Fibroblast of the conjunctiva (primary cell): ENCODE measurements around the gene ANKRD61.
"Not testable (repeated sequence)": the region's sequence is repeated elsewhere in the genome, so short reads cannot be mapped to it uniquely, and the experiment has no call there.

Experiments used
- DNase-seq: peaks from one replicate; pipeline ENCODE4 v3.0.0-alpha.2; 2010; ENCODE audit warnings: low read depth

The ANKRD61 gene

DNA sequence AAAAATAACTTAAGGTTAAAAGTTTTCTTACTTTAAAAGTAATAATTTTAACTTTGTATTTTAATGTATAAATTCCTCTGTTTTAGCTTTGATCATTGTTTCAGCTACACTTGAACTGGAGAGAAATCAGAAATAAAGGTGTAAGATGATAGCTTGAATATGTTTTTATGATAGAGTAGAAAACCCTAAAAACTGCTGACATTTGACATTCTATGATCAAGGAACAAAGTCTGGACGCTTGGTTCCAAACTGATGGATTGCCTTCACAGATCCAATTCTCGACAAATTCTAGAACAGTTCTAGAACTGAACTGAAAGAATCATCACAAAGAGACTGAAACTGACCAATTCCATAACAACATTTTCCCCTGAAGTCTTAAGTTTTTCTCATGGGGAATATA lies at the start of gene ANKRD61:
ANKRD61 (plus strand) TSS at position 389 of the 400 bp plus-strand sequence; CDS start at position 389, 0 bp downstream.
- DNase-seq: no peak

DNA sequence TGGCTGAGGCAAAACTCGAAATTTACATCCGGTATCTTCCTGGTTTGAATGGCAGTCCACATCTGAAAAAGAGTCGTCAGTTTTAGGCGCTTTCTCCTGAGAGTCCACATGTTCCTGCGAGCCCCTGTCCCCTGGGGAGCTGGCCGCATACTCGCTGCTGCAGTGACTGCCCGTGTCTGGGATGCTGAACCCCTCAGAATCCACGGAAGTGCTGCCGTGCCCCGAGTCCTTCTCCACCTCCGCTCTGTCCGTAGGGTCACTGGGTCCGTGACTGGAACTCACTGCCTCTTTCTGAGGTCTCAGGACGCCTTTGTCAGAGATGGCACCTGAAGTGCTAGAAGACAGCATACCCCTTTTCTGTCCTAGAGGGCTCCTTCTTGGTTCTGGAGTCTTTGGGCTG lies 44.1 kb upstream of the ANKRD61 start:
- not testable (repeated sequence) for DNase-seq

DNA sequence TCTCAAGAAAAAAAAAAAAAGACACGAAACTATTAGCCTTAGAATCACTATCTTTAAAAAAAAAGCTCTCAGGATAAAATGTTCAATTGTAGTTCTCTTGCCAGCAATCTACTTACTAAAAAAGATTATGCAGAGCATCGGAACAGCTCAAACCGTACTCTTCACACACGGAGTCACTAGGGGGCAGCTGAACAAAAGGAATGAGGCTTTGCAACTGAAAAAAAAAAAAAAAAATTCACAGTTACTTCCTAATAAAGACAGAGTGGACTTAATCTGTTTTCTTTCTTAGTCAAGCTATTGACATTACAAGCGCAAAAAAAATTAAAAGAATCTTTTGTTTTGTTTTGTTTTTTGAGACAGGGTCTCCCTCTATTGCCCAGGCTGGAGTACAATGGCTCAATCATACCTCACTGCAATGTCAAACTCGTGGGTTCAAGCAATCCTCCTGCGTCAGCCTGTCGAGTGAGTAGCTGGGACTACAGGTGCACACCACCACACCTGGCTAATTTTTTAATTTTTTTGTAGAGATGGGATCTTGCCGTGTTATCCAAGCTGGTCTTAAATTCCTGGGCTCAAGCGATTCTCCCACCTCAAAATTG lies 33.9 kb upstream of the ANKRD61 start:
- peak; percentile 70 for DNase-seq

DNA sequence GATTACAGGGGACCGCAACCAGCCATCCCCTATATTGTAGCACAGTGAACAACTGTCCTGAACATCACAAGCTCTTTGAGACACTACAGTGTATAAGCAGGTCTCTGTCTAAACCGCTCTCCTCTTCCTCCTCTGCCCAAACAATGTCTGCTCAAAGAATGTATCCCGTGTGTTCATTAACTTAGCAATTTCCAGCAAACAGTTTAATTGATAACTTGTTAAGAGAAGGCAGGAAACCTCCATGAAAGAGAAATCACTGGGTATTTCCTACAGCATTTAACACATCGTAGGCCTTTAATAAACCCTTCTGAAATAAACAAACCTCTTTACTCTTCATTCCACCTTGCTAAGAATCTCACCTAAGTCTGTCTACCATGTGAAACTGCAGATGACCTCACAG lies 23.8 kb upstream of the ANKRD61 start:
- DNase-seq: no peak

DNA sequence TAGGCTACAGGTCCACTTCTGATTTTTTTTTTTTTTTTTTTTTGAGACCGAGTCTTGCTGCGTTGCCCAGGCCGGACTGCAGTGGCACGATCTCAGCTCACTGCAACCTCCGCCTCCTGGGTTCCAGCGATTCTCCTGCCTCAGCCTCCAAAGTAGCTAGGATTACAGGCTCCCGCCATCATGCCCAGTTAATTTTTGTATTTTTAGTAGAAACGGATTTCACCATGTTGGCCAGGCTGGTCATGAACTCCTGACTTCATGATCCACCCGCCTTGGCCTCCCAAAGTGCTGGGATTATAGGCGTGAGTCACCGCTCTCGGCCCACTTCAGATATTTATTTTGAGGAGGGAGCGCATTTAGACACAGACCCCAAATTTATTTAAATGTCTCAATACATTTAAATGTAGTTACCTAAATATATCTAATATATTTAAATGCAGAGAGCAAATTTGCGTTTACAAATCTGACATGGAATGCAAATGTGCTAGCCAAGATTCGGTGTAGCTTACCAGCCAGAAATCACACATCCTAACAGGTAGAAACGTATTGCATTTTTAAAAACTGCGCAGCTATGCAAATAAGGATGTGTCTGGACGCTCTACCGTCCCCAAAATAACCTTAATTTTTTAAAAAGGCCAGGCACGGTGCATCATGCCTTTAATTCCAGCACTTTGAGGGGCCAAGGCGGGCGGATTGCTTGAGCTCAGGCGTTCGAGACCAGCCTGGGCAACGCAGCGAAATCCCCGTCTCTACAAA lies 23.2 kb upstream of the ANKRD61 start:
- DNase-seq: not testable (repeated sequence)

DNA sequence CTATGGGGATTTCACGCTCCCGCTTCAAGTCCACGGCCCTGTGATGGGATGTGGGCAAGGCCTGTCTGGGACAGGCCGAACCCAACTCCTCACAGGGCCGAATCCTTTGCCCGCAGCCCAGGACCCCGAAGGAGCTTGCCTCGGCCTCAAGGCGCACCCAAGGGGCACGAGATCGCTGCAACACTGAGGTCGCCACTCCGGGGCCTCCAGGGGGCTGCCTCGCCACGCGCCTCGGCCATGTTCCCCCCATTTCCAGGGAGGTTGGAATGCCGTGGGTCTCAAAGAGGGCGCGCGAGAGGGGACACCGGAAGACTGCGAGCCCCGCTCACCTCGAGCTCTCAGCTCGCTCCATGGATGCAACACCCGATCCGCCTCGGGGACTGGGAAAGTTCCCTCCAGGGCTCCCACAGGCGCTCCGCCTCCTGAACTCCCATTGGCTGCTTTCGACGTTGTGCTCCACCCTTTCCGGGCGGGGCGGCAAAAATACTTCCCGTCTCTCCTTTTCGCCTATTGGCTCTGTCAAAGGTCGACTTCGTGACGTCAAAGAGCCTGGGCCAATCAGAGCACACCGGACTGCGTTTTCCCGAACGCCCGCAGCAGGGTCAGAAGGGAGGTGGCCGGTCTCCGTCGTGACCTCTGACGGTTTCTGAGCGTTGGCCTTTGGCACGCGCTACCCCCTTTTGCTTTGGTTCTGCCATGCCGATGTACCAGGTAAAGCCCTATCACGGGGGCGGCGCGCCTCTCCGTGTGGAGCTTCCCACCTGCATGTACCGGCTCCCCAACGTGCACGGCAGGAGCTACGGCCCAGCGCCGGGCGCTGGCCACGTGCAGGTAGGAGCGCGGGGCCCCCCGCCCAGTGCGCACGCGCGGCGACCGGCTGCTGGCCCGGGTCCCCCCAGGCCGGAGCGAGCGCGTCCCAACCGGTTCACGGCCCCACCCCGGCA lies 22.2 kb upstream of the ANKRD61 start, which contains the start of the genes AIMP2 and PMS2:
AIMP2 (plus strand) TSS at position 605 of the 944 bp plus-strand sequence; CDS start at position 697, 92 bp downstream.
PMS2 (minus strand) TSS at position 382 of the 944 bp plus-strand sequence; CDS start at position 352, 30 bp downstream.
- DNase-seq: peak; percentile 96

DNA sequence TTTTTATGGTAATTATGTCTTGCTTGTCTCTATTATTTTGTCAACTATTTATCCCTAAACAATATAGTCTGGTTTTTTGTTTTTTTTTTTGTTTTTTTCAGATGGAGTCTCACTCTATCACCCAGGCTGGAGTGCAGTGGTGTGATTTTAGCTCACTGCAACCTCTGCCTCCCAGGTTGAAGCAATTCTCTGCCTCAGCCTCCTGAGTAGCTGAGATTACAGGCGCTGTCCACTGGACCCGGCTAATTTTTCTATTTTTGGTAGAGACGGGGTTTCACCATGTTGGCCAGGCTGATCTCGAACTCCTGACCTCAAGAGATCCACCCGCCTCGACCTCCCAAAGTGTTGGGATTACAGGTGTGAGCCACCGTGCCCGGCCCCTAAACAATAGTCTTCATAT lies 20.8 kb upstream of the ANKRD61 start:
- DNase-seq: not testable (repeated sequence)

DNA sequence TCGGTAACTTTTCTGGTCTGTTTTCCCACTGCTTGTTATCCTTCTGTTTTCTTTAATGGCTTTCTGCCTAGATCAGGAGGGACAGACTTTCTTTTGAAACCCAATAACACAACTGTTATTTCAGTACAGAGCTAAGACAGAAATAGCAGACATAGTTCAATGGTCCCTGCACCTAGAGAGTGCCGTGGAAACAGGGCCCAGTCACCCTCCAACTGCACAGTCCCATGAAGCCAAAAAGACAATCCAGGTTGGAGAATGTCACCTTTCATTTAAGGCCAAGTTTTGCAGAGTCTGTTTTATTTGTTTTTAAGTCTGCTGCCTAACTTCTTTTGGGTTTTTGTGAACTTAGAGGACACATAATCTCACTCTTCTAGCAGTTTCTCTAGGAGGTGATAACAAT lies 19.6 kb upstream of the ANKRD61 start:
- DNase-seq: no peak

DNA sequence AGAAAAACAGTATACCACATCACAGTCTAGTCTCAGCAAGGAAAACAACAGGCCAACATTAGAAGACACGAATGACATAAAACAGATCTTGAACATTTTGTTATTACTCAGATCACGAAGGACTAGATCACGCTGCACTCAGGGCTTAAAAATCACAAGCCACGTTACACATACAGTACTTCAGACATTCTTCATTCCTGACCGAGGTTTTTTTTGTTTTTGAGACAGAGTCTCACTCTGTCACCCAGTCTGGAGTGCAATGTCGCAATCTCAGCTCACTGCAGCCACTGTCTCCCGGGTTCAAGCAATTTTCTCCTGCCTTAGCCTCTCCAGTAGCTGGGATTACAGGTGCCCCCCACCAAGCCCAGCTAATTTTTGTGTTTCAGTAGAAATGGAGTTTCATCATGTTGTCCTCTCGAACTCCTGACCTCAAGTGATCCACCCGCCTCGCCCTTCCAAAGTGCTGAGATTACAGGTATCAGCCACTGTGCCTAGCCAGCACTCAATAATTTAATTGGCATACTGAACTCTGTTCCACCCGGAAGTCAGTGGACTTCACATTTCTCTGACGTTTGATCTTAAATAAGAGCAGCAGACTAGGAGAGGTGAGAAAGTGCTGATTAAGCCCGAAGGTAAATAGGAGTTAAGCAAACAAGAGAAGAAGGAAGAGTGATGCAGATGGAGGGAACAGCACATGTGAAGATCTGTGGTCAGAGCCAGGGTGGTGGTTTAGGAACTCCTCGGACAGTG lies 18.6 kb upstream of the ANKRD61 start:
- no peak for DNase-seq

DNA sequence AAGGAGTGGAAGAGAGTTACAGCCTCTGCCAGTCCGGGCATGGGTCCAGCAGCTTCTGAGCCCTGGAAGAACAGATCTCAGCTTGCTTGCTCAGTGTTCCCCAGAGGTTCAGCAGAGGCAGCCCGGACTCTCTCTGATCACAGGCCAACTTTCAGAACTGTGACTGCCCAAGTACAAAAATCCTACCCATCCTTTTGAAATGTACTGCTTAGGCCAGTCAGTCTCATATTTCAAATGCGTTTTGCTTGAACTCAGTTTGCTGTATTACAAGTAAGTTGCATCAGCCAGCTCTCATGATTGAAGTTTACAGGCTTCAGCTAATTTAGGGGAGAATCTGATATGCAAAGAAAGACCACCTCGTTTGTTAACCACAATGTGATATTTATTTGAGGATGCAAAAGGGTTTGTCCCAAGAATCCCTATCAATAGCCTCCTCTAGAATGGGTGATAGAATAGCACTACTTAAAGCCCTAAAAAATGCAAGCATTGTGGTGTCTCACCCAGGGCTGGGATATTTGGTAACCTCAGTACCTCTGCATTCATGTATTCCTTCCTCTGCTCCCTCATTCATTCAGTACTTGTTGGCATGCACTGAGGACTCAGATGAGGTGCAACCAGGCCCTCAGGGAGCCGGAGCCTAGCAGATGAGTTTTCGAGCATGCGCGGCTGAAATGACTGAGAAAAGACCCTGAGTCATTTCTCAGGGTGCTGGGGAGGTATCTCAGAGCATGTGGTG lies 15.1 kb upstream of the ANKRD61 start:
- DNase-seq: peak; percentile 100

DNA sequence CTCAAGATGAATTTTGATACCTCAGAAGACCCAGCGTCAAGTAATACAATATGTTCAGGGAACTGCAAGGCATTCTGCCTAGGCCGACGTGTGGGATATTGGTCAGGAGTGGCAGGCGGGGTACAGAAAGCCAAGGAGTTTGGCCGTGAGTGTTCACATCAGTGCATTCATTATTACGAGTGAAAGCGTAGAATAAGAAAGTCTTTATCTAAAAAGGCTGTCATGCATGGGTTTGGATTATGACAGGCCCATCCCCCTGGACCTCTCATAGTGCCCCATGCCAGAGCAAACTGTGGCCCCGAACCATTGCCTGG lies 14.6 kb upstream of the ANKRD61 start:
- DNase-seq: no peak

DNA sequence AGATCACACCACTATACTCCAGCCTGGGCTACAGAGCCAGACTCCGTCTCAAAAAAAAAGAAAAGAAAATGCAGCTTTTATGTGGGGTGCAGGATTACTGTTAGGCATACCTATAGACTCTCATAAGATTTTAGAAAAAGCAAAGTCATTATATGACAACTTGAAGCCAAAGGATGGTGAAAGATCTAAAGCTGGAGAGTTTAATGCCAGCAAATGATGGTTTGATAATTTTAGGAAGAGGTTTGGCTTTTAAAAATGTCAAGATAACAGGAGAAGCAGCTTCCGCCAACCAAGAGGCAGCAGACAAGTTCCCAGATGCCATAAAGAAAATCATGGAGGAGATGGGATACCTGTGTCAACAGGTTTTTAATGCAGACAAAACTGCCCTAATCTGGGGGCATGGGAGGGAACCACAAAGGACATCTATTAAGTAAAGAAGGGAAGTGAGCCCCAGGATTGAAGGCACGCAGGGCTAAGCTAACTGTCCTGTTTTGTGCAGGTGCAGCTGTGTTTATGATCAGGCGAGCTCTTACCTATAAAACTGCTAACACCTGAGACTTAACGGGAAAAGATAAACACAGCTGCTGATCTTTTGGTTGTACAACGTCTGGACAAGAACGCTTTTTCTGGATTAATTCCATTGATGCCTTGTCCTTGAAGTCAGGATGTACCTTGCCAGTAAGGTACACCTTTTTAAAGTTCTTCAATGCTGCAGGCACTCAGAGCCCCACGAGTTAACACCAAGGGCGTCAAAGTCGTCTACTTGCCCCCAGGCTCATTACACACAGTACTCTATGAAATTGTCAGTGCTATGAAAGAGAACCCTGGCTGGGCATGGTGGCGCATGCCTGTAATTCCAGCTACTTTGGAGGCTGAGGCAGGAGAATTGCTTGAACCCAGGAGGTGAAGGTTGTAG lies 10.5 kb upstream of the ANKRD61 start:
- no peak for DNase-seq

DNA sequence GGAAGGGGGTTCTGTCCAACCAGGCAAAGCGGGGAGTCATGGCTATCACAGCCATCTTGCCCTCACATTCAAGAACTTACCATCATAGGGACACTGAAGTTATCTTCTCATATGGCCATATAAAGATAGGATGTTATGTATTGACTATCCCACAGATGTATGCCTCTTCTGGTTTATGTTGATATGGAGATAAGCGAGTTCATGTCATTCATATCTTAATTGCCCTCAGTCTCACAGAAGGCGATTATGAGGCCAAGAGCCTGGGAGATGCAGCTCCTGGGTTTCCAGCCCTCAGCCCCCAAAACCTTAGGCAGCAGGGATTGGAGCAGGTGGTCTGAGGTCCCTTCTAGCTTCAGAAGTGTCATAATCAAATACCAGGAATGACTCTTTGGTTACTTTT lies 8.5 kb upstream of the ANKRD61 start:
- no peak for DNase-seq

DNA sequence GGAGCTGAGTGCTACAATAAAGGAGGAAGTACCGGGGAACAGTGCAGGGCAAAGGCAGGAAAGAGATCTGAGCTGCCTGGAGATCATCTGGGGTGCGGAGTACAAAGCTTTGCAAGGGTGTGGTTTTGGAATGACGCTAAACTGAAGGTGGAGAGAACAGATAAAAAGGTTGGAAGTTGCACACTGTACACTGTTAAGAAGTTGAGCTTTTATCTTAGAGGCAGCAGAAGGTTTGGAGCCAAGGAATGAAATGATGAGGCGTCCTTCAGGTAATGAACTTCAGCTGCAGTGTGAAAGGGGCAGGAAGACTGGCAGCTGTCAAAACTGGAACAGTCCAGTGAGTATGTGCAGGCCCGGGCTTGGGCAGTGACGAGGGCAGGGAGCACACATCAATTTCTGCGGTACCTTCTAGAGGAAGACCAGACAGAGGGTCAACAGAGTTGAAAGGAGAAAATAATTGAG lies 7.2 kb upstream of the ANKRD61 start:
- DNase-seq: no peak

DNA sequence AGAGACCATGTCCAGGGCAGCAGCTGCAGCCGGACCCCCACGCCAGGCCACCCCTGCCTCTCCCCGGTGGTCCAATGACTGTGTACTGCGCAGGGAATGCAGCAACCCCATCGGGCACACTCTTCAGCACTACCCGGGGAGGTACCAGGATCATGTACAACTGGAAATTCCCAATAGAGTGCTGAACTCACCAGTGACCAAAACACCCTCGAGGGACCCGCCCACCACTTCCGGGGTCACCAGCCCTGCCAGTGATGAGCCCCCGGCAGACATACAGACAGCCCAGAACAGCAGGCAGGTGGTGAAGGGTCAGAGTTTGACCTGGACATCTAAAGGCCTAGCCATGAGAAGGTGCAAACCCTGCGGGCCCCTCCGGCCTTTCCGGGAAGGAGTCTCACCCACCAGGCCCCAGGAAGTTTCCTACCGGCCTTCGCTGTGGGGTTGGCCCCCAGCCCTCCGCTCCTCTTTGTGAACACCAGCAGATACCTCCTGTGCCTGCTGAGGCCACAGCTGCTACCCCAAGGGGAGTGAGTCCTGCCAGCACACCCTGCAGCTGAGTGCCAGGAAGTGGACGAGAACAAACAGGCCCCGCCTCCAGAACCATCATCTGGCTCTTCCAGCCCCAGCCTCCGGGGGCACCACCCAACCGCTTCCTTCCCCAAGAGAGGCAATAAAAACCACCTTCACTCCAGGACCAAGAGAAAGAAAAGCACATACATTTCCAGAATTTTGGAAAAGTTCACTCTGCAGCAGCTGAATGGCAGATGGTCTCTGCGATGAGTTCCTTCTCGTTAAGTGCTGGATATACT lies 5.0 kb upstream of the ANKRD61 start:
- peak; percentile 16 for DNase-seq

DNA sequence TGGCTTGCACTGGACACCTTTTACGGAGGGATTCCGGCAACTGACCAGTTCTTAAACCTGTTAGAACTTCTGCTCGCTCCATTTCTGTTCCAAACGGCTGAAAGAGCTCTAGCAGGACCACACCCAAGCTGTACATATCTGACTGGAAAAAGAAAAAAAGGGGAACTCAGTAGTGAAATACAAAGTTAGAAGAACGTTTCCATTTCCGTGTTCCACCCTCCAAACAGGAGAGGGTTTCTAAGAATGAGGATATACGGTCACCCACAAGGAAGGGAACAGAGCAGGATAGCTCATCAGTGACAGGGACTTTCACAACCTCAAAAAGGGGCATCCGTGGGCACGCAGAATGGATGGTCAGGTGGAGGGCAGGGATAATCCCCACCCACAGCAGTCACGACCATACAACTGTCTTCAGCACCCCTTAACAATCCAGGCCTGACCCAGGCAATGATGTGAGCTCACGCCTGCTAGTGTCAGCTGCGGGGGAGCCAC lies 4.3 kb upstream of the ANKRD61 start:
- no peak for DNase-seq

DNA sequence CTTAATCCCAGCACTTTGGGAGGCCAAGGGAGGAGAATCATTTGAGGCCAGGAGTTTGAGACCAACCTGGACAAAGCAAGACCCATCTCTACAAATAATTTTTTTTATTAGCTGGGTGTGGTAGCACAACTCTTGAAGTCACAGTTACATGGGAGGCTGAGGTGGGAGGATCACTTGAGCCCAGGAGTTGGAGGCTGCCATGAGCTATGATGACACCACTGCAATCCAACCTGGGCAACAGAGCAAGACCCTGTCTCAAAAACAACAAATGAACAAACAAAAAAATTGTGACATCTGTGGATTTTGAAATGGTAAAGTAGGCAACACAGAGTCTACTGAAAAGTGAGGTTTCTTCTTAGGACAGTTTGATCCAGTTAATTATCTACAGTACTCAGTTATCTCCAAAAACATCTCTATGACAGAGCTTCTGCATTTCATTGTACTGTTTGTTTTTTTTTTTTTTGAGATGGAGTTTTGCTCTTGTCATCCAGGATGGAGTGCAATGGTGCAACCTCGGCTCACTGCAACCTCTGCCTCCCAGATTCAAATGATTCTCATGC lies 3.3 kb upstream of the ANKRD61 start:
- no peak for DNase-seq

DNA sequence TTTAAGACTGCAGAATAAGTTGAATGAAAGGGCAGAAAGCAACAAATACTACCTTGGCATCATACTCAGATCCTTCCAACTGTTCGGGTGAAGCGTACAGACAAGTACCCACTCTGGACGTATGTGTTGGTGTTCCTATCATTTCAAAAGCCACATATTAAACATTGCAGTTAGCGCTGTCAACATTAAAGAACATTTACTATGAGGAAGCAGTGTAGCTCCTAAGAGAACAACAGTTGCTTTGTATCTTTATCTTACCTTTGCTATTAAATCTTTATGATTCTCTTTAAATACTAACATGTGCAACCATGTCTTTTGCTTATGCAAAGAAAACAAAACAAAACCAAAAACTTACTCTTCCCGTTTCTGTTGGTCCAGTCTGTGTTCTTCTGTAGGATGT lies 2.6 kb upstream of the ANKRD61 start:
- no peak for DNase-seq

DNA sequence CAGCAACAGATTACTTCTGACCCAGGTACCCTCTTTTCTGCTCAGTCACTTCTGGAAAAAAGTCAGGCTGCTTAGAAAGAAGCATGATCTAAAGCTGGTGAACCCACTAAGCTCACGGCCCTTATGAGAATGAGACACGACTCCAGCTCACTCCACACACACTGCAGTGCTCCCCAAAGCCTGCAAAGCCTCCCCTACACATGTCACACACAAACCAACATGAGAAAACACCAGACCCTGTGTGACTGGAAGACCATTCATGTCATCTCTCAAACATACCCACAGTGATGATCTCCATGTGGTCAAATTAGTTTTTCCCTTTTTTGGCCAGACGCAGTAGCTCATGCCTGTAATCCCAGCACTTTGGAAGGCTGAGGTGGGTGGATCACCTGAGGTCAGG lies 391 bp downstream of the ANKRD61 start:
- no peak for DNase-seq
